HepG2 (cell line): ENCODE data around the gene TRPV2. TPM values are rescaled to one million over a fixed set of nuclear protein-coding genes. Genes with fewer than 3 reads are reported as not detected.

Experiments
- ATAC-seq: fragments of 200-7000 bp; cut with Tn5 transposase; 3 replicates; pipeline ENCODE4 v1.9.1; 2020; ENCODE audit warnings: mild to moderate bottlenecking, moderate library complexity
- BruUV-seq: library from RNA; stranded (reverse); fragments of 400-500 nt; replicated peaks from 2 replicates; lab custom pipeline; 2021; lab: Mats Ljungman, UMichigan
- CTCF ChIA-PET: fragments of 300-600 bp; formaldehyde crosslinking; extraction: SDS; loops from one replicate; lab custom pipeline; 2021; ENCODE audit warnings: low total read pairs, inconsistent platforms, low intra/inter-chr PET ratio; lab: Yijun Ruan, JAX
- POLR2A ChIA-PET: fragments of 350-600 bp; sonication (Branson Sonifier 250); formaldehyde crosslinking; loops from one replicate; lab custom pipeline; 2020; ENCODE audit warnings: antibody characterized with exemption, inconsistent platforms; lab: Yijun Ruan, JAX
- DNase-seq: peaks from one replicate; pipeline ENCODE4 v3.0.0-alpha.2; 2015; ENCODE audit warnings: low spot score
- FAIRE-seq: peaks from 3 replicates; lab custom pipeline; 2011; peaks lifted over from hg19 to GRCh38; lab: Jason Lieb, UNC
- H2AFZ ChIP-seq: one replicate; pipeline ENCODE4 v1.6.1; 2011; ENCODE audit warnings: low read length, inconsistent platforms
- H3K27ac ChIP-seq: fragments of 300-600 bp; 3 replicates; pipeline ENCODE4 v1.8.0; 2011; ENCODE audit warnings: mixed run types, mild to moderate bottlenecking, mixed read lengths, low read length, inconsistent platforms; ENCODE audit not compliant: insufficient read depth; ENCODE audit errors: extremely low read length
- H3K27me3 ChIP-seq, 2 experiments: fragments of 200-600 bp in 1 of 2; 2 replicates in 1 of 2; 3 replicates in 1 of 2; pipeline versions ENCODE4 v1.6.0 to v1.8.0; 2011; ENCODE audit warnings: low read length in 2 of 2, mild to moderate bottlenecking in 2 of 2, moderate library complexity in 2 of 2, inconsistent platforms in 1 of 2; ENCODE audit not compliant: insufficient read depth in 2 of 2, control insufficient read depth in 1 of 2
- H3K36me3 ChIP-seq, 2 experiments: fragments of 200-600 bp in 1 of 2; replicated peaks in 1 of 2; 2 replicates in 1 of 2; 3 replicates in 1 of 2; pipeline versions ENCODE4 v1.5.1 to v1.8.0; 2011; ENCODE audit warnings: low read length in 2 of 2, inconsistent platforms in 1 of 2; ENCODE audit not compliant: insufficient read depth in 2 of 2, control insufficient read depth in 1 of 2
- H3K4me1 ChIP-seq: 2 replicates; pipeline ENCODE4 v1.5.1; 2012; ENCODE audit warnings: low read length, inconsistent platforms; ENCODE audit not compliant: insufficient read depth
- H3K4me2 ChIP-seq: 2 replicates; pipeline ENCODE4 v1.6.0; 2011; ENCODE audit warnings: low read depth, low read length, inconsistent platforms
- H3K4me3 ChIP-seq, 3 experiments: fragments of 200-600 bp in 1 of 3; sonication (generic), shearing (Covaris generic) in 1 of 3; replicated peaks in 1 of 3; 2 replicates each; pipeline ENCODE4 v1.5.1; 2011 to 2016; ENCODE audit warnings: low read length in 3 of 3, inconsistent platforms in 2 of 3, low read depth in 2 of 3, mild to moderate bottlenecking in 2 of 3, control low read depth in 1 of 3, mixed read lengths in 1 of 3; ENCODE audit not compliant: insufficient read depth in 1 of 3
- H3K79me2 ChIP-seq: one replicate; pipeline ENCODE4 v1.6.1; 2011; ENCODE audit warnings: low read length, inconsistent platforms; ENCODE audit not compliant: insufficient read depth
- H3K9ac ChIP-seq: 2 replicates; pipeline ENCODE4 v1.6.0; 2011; ENCODE audit warnings: mild to moderate bottlenecking, low read depth, low read length, inconsistent platforms; ENCODE audit not compliant: insufficient read depth
- H3K9me3 ChIP-seq: 2 replicates; pipeline ENCODE4 v1.5.1; 2012; ENCODE audit warnings: mild to moderate bottlenecking, low read length
- H4K20me1 ChIP-seq: 2 replicates; pipeline ENCODE4 v1.6.0; 2011; ENCODE audit warnings: inconsistent platforms, mild to moderate bottlenecking, low read length, moderate library complexity; ENCODE audit not compliant: insufficient read depth
- ELK4 ChIP-seq: sonication (generic); formaldehyde crosslinking; IDR thresholded peaks from 2 replicates; pipeline ENCODE4 v1.9.0; 2021; ENCODE audit warnings: missing genetic modification reagents, borderline replicate concordance
- FIP1L1 ChIP-seq: fragments of 200-400 bp; formaldehyde crosslinking; IDR thresholded peaks from 2 replicates; pipeline ENCODE4 v1.6.1; 2018; ENCODE audit warnings: low read depth, mild to moderate bottlenecking, low read length, moderate library complexity, borderline replicate concordance; ENCODE audit not compliant: insufficient read depth
- MLX ChIP-seq: IDR thresholded peaks from 2 replicates; pipeline ENCODE4 v1.6.1; 2016
- MTF1 ChIP-seq: sonication (generic); formaldehyde crosslinking; IDR thresholded peaks from 2 replicates; pipeline ENCODE4 v1.5.0; 2020; ENCODE audit warnings: missing genetic modification reagents
- PRDM10 ChIP-seq: sonication (generic); formaldehyde crosslinking; IDR thresholded peaks from 2 replicates; pipeline ENCODE4 v1.4.0; 2020; ENCODE audit warnings: low read depth, missing genetic modification reagents
- REPIN1 ChIP-seq: sonication (generic); formaldehyde crosslinking; IDR thresholded peaks from 2 replicates; pipeline ENCODE4 v1.8.0; 2022; ENCODE audit warnings: missing genetic modification reagents, low read depth, mild to moderate bottlenecking, borderline replicate concordance
- SOX5 ChIP-seq: IDR thresholded peaks from 2 replicates; pipeline ENCODE4 v1.6.1; 2016; ENCODE audit warnings: borderline replicate concordance
- ZC3H4 ChIP-seq: sonication (generic); formaldehyde crosslinking; IDR thresholded peaks from 2 replicates; pipeline ENCODE4 v1.4.0; 2020; ENCODE audit warnings: missing genetic modification reagents, borderline replicate concordance
- ZNF501 ChIP-seq: sonication (generic); formaldehyde crosslinking; IDR thresholded peaks from 2 replicates; pipeline ENCODE4 v1.5.1; 2020; ENCODE audit warnings: mild to moderate bottlenecking, moderate library complexity, missing genetic modification reagents
- ZNF672 ChIP-seq: sonication (generic); formaldehyde crosslinking; IDR thresholded peaks from 2 replicates; pipeline ENCODE4 v1.8.1; 2022; ENCODE audit warnings: missing genetic modification reagents
- ZNF747 ChIP-seq: sonication (generic); formaldehyde crosslinking; IDR thresholded peaks from 2 replicates; pipeline ENCODE4 v1.8.1; 2023; ENCODE audit warnings: missing genetic modification reagents, mild to moderate bottlenecking, borderline replicate concordance
- ZNF75D ChIP-seq: sonication (generic); formaldehyde crosslinking; IDR thresholded peaks from 2 replicates; pipeline ENCODE4 v1.8.1; 2023; ENCODE audit warnings: missing genetic modification reagents, mild to moderate bottlenecking, borderline replicate concordance
- ZNF878 ChIP-seq: sonication (generic); formaldehyde crosslinking; IDR thresholded peaks from 2 replicates; pipeline ENCODE4 v1.8.1; 2023; ENCODE audit warnings: mild to moderate bottlenecking, missing genetic modification reagents, moderate library complexity
- WGBS: methylation state at CpG from one replicate; pipeline ENCODE4 v1.1.6; 2017; ENCODE audit warnings: low lambda C conversion rate; 5-methylcytosine and 5-hydroxymethylcytosine counted together
- in situ Hi-C: cut with HindIII; loops from 2 replicates; pipeline ENCODE4 v1.10.0; 2017; ENCODE audit warnings: low pct_unique_long_range_greater_than_20kb; ENCODE audit not compliant: extremely low pct_ligation_motif_present
- intact Hi-C: fragments of 100-400 bp; cut with micrococcal nuclease; formaldehyde crosslinking; loops from one replicate; pipeline ENCODE4 v1.10.0; 2022; ENCODE audit not compliant: unreplicated experiment
- polyA plus RNA-seq, 8 experiments: library from polyadenylated mRNA; depleted of rRNA in 3 of 8; stranded (reverse) in 7 of 8; unstranded in 1 of 8; fragments of >200 nt; fragmentation: Illumina TruSeq in 4 of 8; extraction: Trizol in 4 of 8; gene quantifications; 2 replicates each; pipeline versions ENCODE4 v1.2.1 to v1.2.3, GENCODE V29; 2011 to 2016; ENCODE audit warnings: low read depth in 4 of 8, missing spikeins in 1 of 8, mixed read lengths in 1 of 8; ENCODE audit not compliant: insufficient read depth in 1 of 8
- total RNA-seq, 5 experiments: library from RNA; depleted of rRNA; stranded (reverse); fragments of >200 nt; fragmentation: Illumina TruSeq; extraction: Trizol; gene quantifications; 2 replicates each; pipeline ENCODE4 v1.2.3, GENCODE V29; 2016; ENCODE audit warnings: low read depth in 1 of 5
- TF ChIP-seq, protein P1 (sequence below): sonication (generic); formaldehyde crosslinking; IDR thresholded peaks from 2 replicates; pipeline ENCODE4 v1.8.1; 2022; ENCODE audit warnings: low read depth, mild to moderate bottlenecking, missing genetic modification reagents

Gene TRPV2
- total and polyA plus RNA-seq, 2 of the 13 experiments (the other 11 are each of a cell fraction or from before 2014, with no cell fraction given): 13.6 to 21.3 TPM

DNA sequence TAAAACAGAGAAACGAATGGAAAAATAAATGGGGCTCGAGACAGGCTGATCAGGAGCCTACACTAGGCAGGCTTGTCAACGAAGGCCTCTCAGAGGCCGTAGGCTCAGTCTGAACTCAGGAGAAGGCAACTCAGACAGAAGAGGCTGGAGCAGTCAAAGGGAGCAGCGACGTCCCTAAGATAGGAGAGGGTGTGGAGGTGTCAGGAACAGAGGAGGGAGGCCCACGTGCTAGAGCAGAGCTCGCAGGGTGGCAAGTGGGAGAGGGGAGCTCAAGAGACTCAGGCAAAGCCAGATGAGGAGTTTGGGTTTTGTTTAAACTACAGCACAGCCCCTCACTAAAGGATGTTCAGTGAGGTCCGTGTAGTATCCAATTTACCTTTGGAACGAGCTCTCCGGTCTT, 43.9 kb downstream of the TRPV2 start:
- no peak for FAIRE-seq
- H3K36me3 ChIP-seq: no peaks in the 10 kb centered on the region
- H3K9ac ChIP-seq: no peak overlapping the region
- ChIA-PET CTCF (no interaction called here), POLR2A (interaction anchor here (1.0 to 1.3 kb wide), 2 partner anchors 21 to 77 kb away, joined by 3 to 4 read pairs; no protein-coding TSS in a partner anchor)
- H4K20me1 ChIP-seq: no peaks in the 10 kb centered on the region
- H3K27ac ChIP-seq: no peak overlapping the region
- ATAC-seq: no peak
- DNase-seq: no peak
- no TSS peak for BruUV-seq
- intact Hi-C loops (loop anchor here (5.0 kb wide), 1 partner anchor 33 kb away; the partner anchor contains the start of gene LRRC75A), in situ Hi-C loops (no loop called here)
- H3K4me1 ChIP-seq: peaks cover 46% of the 10 kb centered on the region
- 89% methylated on average over 11 of the region's 11 CpGs for WGBS
- H3K9me3 ChIP-seq: no peaks in the 10 kb centered on the region
- H3K27me3 ChIP-seq: no peaks in the 10 kb centered on the region
- no peak overlapping the region for H3K4me2 ChIP-seq
- no peak overlapping the region for H3K4me3 ChIP-seq
- no peak overlapping the region for H2AFZ ChIP-seq
- no peaks in the 10 kb centered on the region for H3K79me2 ChIP-seq
- TF ChIP-seq MLX (CRISPR knock-in tag) (no peak), MTF1 (CRISPR knock-in tag) (no peak), ZNF501 (CRISPR knock-in tag) (no peak), ZNF878 (no peak), SOX5 (CRISPR knock-in tag) (no peak), ZNF672 (CRISPR knock-in tag) (no peak), ZNF747 (CRISPR knock-in tag) (no peak), FIP1L1 (no peak), ZNF75D (CRISPR knock-in tag) (no peak), ZC3H4 (CRISPR knock-in tag) (no peak), PRDM10 (CRISPR knock-in tag) (no peak), REPIN1 (CRISPR knock-in tag) (no peak), ELK4 (CRISPR knock-in tag) (no peak)
- TF ChIP-seq, protein P1, sequence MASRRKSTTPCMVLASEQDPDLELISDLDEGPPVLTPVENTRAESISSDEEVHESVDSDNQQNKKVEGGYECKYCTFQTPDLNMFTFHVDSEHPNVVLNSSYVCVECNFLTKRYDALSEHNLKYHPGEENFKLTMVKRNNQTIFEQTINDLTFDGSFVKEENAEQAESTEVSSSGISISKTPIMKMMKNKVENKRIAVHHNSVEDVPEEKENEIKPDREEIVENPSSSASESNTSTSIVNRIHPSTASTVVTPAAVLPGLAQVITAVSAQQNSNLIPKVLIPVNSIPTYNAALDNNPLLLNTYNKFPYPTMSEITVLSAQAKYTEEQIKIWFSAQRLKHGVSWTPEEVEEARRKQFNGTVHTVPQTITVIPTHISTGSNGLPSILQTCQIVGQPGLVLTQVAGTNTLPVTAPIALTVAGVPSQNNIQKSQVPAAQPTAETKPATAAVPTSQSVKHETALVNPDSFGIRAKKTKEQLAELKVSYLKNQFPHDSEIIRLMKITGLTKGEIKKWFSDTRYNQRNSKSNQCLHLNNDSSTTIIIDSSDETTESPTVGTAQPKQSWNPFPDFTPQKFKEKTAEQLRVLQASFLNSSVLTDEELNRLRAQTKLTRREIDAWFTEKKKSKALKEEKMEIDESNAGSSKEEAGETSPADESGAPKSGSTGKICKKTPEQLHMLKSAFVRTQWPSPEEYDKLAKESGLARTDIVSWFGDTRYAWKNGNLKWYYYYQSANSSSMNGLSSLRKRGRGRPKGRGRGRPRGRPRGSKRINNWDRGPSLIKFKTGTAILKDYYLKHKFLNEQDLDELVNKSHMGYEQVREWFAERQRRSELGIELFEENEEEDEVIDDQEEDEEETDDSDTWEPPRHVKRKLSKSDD (CRISPR knock-in tag): no peak
